Esophagus squamous epithelium (tissue), 4 donors: Measurements from ENCODE around the gene PRRC2B.

Experiments used
- POLR2A ChIP-seq, 4 donors: fragments of 450-650 bp; IDR thresholded peaks; one replicate each; pipeline ENCODE4 v1.6.1; 2017; ENCODE audit warnings: antibody characterized with exemption in 4 of 4, mild to moderate bottlenecking in 4 of 4, moderate library complexity in 3 of 4
- TF ChIP-seq, protein P1 (sequence below), 6 experiments: fragments of 450-650 bp in 4 of 6; fragments of 200-600 bp in 2 of 6; sonication (generic) in 2 of 6; IDR thresholded peaks; one replicate each; pipeline ENCODE4 v1.5.1; 2016 to 2019; ENCODE audit warnings: antibody characterized with exemption in 6 of 6, mild to moderate bottlenecking in 4 of 6, moderate library complexity in 4 of 6

DNA sequence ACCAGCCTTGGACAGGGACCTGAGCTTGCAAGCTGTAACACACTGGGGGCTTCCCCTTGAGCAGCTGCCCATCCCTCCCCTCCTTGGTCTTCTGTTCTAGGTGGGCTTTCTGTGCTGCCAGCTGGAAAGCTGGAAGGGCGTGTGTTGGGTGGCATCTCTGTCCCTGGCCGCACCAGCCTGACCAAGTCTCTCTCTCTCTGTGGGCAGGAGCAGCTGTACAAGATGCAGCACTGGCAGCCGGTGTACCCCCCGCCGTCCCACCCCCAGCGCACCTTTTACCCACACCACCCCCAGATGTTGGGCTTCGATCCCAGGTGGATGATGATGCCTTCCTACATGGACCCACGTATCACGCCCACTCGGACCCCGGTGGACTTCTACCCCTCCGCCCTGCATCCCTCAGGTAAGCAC is 76.7 kb downstream of the PRRC2B start:
- TF ChIP-seq POLR2A (IDR thresholded peaks at IDR 0.05), result no peak
- TF ChIP-seq, protein P1, sequence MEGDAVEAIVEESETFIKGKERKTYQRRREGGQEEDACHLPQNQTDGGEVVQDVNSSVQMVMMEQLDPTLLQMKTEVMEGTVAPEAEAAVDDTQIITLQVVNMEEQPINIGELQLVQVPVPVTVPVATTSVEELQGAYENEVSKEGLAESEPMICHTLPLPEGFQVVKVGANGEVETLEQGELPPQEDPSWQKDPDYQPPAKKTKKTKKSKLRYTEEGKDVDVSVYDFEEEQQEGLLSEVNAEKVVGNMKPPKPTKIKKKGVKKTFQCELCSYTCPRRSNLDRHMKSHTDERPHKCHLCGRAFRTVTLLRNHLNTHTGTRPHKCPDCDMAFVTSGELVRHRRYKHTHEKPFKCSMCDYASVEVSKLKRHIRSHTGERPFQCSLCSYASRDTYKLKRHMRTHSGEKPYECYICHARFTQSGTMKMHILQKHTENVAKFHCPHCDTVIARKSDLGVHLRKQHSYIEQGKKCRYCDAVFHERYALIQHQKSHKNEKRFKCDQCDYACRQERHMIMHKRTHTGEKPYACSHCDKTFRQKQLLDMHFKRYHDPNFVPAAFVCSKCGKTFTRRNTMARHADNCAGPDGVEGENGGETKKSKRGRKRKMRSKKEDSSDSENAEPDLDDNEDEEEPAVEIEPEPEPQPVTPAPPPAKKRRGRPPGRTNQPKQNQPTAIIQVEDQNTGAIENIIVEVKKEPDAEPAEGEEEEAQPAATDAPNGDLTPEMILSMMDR (IDR thresholded peaks at IDR 0.05), result no peak
